Kidney epithelial cell (primary cell): Measurements from ENCODE around the gene MRAP. TPM values are rescaled to one million over a fixed set of nuclear protein-coding genes. Genes with fewer than 3 reads are reported as not detected.

Experiments used
- DNase-seq: peaks from one replicate; pipeline ENCODE4 v3.0.0-alpha.2; 2010; ENCODE audit warnings: low read depth
- H3K27me3 ChIP-seq: 2 replicates; pipeline ENCODE4 v1.6.0; 2011; ENCODE audit warnings: low read length; ENCODE audit not compliant: control insufficient read depth, insufficient read depth
- H3K36me3 ChIP-seq: 2 replicates; pipeline ENCODE4 v1.5.1; 2011; ENCODE audit warnings: low read length; ENCODE audit not compliant: control insufficient read depth, insufficient read depth
- H3K4me3 ChIP-seq: 2 replicates; pipeline ENCODE4 v1.5.1; 2011; ENCODE audit warnings: low read depth, mild to moderate bottlenecking, control low read depth, low read length
- CTCF ChIP-seq: IDR thresholded peaks from 2 replicates; pipeline ENCODE4 v1.5.1; 2011; ENCODE audit warnings: mild to moderate bottlenecking, moderate library complexity, low read length, control low read depth, inconsistent platforms; ENCODE audit not compliant: insufficient read depth, poor library complexity, severe bottlenecking
- total RNA-seq: library from RNA; depleted of rRNA; stranded (reverse); fragments of >200 nt; gene quantifications from 2 replicates; pipeline ENCODE4 v1.2.3, GENCODE V29; 2015

The MRAP gene
- not detected in 2 replicates for total RNA-seq

- TF ChIP-seq CTCF = no peak
- Histone ChIP-seq H3K36me3 (no peaks in the 10 kb centered on the region), H3K4me3 (no peak within 1 kb of the TSS), H3K27me3 (no peaks in the 10 kb centered on the region)
- no peak for DNase-seq
Observed at GRCh38 chr21:32298658-32299081, at the start of gene MRAP. MRAP (plus strand) TSS chr21:32298855; CDS start chr21:32298972, 117 bp downstream.

GRCh38 chr21:32249511-32250280, 49.0 kb upstream of the MRAP start:
- Histone ChIP-seq H3K4me3 (no peak overlapping the region), H3K36me3 (no peaks in the 10 kb centered on the region), H3K27me3 (peaks cover 4% of the 10 kb centered on the region)
- DNase-seq = no peak
- no peak for TF ChIP-seq CTCF

GRCh38 chr21:32252136-32252535, 46.5 kb upstream of the MRAP start:
- DNase-seq = no peak
- no peak for TF ChIP-seq CTCF
- peaks cover 6% of the 10 kb centered on the region for H3K27me3 ChIP-seq

DNA sequence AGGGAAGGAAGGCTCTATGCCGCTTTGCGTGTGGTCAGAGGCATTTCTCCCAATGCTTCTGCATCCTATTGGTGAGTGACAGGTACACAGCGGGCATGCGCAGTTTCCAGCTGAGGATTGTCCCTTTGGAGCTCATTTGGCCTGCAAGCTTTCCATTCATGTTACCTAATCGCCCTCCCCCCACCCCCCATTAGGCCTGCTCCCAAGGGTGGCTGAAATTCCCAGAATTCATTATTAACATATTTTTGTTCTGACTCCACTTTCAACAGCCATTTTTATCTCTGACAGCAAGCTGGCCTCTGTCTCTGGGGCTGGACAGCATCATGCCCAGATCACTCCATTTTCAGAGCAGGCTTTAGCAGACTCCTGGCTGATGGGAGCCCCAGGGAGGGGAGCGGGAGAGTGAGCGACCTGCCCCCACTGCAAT, 45.4 kb upstream of the MRAP start:
- no peak for TF ChIP-seq CTCF
- Histone ChIP-seq H3K36me3 (no peaks in the 10 kb centered on the region), H3K4me3 (no peak overlapping the region), H3K27me3 (peaks cover 6% of the 10 kb centered on the region)
- no peak for DNase-seq

More at GRCh38 chr21:32252136-32252535, 46.5 kb upstream of the MRAP start:
- H3K4me3 ChIP-seq = no peak overlapping the region
- H3K36me3 ChIP-seq = no peaks in the 10 kb centered on the region

GRCh38 chr21:32256251-32256650, 42.4 kb upstream of the MRAP start:
- Histone ChIP-seq H3K36me3 (no peaks in the 10 kb centered on the region), H3K27me3 (peaks cover 2% of the 10 kb centered on the region), H3K4me3 (no peak overlapping the region)
- no peak for DNase-seq
- no peak for TF ChIP-seq CTCF
